Natural killer cell treated with Interleukin-12 subunit alpha and Interleukin-12 subunit beta and Interleukin-15 and Interleukin-18, amount 100 ng/mL, for 72 hours (primary cell): Measurements from ENCODE around the gene IMPA2. TPM values are rescaled to one million over a fixed set of nuclear protein-coding genes. Genes with fewer than 3 reads are reported as not detected.

Source experiments
- ATAC-seq, 2 donors: fragments of 150-1000 bp; cut with Tn5 transposase in 1 of 2; sonication (Bioruptor Pico), chemical (Tn5 transposase) in 1 of 2; 2 replicates each; pipeline ENCODE4 v1.10.0; 2021
- DNase-seq: peaks from one replicate; pipeline ENCODE4 v3.0.0; 2022; ENCODE audit warnings: low spot score
- H3K27ac Mint-ChIP-seq, 2 donors: 1 replicate in 1 of 2; 2 replicates in 1 of 2; pipeline ENCODE4 v1.8.0; 2022; ENCODE audit warnings: mixed read lengths in 2 of 2, mild to moderate bottlenecking in 1 of 2, moderate library complexity in 1 of 2
- H3K27me3 Mint-ChIP-seq, 2 donors: 1 replicate in 1 of 2; 2 replicates in 1 of 2; pipeline ENCODE4 v1.8.0; 2022; ENCODE audit warnings: mixed read lengths in 2 of 2
- H3K36me3 Mint-ChIP-seq: one replicate; pipeline ENCODE4 v1.8.0; 2022; ENCODE audit warnings: mixed read lengths
- H3K4me1 Mint-ChIP-seq, 2 donors: 1 replicate in 1 of 2; 2 replicates in 1 of 2; pipeline ENCODE4 v1.8.0; 2022; ENCODE audit warnings: low read depth in 2 of 2, mixed read lengths in 2 of 2, mild to moderate bottlenecking in 1 of 2
- H3K4me3 Mint-ChIP-seq: one replicate; pipeline ENCODE4 v1.8.0; 2022; ENCODE audit warnings: mixed read lengths
- H3K9me3 Mint-ChIP-seq: 2 replicates; pipeline ENCODE4 v1.8.0; 2022; ENCODE audit warnings: mixed read lengths
- total RNA-seq, 2 donors: library from RNA; stranded (reverse); gene quantifications; one replicate each; pipeline ENCODE4 v1.2.3, GENCODE V29; 2022

The IMPA2 gene
- total RNA-seq, 2 donors from 2014 or later = 8.6 to 12.0 TPM

GRCh38 chr18:12012697-12013096 is 31.4 kb downstream of the IMPA2 start:
- H3K27me3 Mint-ChIP-seq = no peaks in the 10 kb centered on the region
- no peaks in the 10 kb centered on the region for H3K36me3 Mint-ChIP-seq
- H3K9me3 Mint-ChIP-seq = no peaks in the 10 kb centered on the region
- DNase-seq = no peak
- H3K27ac Mint-ChIP-seq = no peak overlapping the region
- ATAC-seq = no peak
- no peak overlapping the region for H3K4me3 Mint-ChIP-seq
- no peaks in the 10 kb centered on the region for H3K4me1 Mint-ChIP-seq

- Mint-ChIP-seq H3K27me3 (no peaks in the 10 kb centered on the region), H3K9me3 (no peaks in the 10 kb centered on the region), H3K4me1 (no peaks in the 10 kb centered on the region), H3K4me3 (no peak overlapping the region), H3K36me3 (no peaks in the 10 kb centered on the region), H3K27ac (no peak overlapping the region)
- no peak for DNase-seq
- no peak for ATAC-seq
Measured at GRCh38 chr18:12013186-12013916, 32.0 kb downstream of the IMPA2 start.

- H3K9me3 Mint-ChIP-seq = no peaks in the 10 kb centered on the region
- no peaks in the 10 kb centered on the region for H3K4me1 Mint-ChIP-seq
- DNase-seq = no peak
Measured at GRCh38 chr18:12014086-12014485, 32.8 kb downstream of the IMPA2 start.

GRCh38 chr18:12014521-12015415 is 33.5 kb downstream of the IMPA2 start:
- Mint-ChIP-seq H3K4me3 (no peak overlapping the region), H3K27ac (no peak overlapping the region)

More at GRCh38 chr18:12014086-12014485, 32.8 kb downstream of the IMPA2 start:
- Mint-ChIP-seq H3K27ac (no peak overlapping the region), H3K36me3 (no peaks in the 10 kb centered on the region), H3K27me3 (no peaks in the 10 kb centered on the region), H3K4me3 (no peak overlapping the region)
- no peak for ATAC-seq

GRCh38 chr18:12015416-12016062 is 34.2 kb downstream of the IMPA2 start:
- no peak for DNase-seq
- H3K4me1 Mint-ChIP-seq = no peaks in the 10 kb centered on the region
- no peaks in the 10 kb centered on the region for H3K27me3 Mint-ChIP-seq
- H3K27ac Mint-ChIP-seq = no peak overlapping the region
- ATAC-seq = no peak
- no peak overlapping the region for H3K4me3 Mint-ChIP-seq
- H3K9me3 Mint-ChIP-seq = no peaks in the 10 kb centered on the region
- no peaks in the 10 kb centered on the region for H3K36me3 Mint-ChIP-seq

More at GRCh38 chr18:12014521-12015415, 33.5 kb downstream of the IMPA2 start:
- Mint-ChIP-seq H3K9me3 (no peaks in the 10 kb centered on the region), H3K36me3 (no peaks in the 10 kb centered on the region), H3K27me3 (no peaks in the 10 kb centered on the region), H3K4me1 (no peaks in the 10 kb centered on the region)
- ATAC-seq (no peak), DNase-seq (no peak)

- H3K4me3 Mint-ChIP-seq = no peak overlapping the region
- no peaks in the 10 kb centered on the region for H3K36me3 Mint-ChIP-seq
- no peak for ATAC-seq
- H3K4me1 Mint-ChIP-seq = no peaks in the 10 kb centered on the region
- H3K27ac Mint-ChIP-seq = no peak overlapping the region
- no peaks in the 10 kb centered on the region for H3K27me3 Mint-ChIP-seq
- no peak for DNase-seq
- no peaks in the 10 kb centered on the region for H3K9me3 Mint-ChIP-seq
Measured at GRCh38 chr18:12017081-12017480, 35.8 kb downstream of the IMPA2 start.

GRCh38 chr18:12018861-12019260 is 37.6 kb downstream of the IMPA2 start:
- Mint-ChIP-seq H3K36me3 (no peaks in the 10 kb centered on the region), H3K27me3 (no peaks in the 10 kb centered on the region), H3K9me3 (no peaks in the 10 kb centered on the region), H3K4me3 (no peak overlapping the region), H3K4me1 (no peaks in the 10 kb centered on the region), H3K27ac (no peak overlapping the region)
- no peak for ATAC-seq
- no peak for DNase-seq

GRCh38 chr18:12021077-12021476 is 39.8 kb downstream of the IMPA2 start:
- no peaks in the 10 kb centered on the region for H3K36me3 Mint-ChIP-seq
- no peak overlapping the region for H3K27ac Mint-ChIP-seq
- DNase-seq (no peak), ATAC-seq (no peak)
- H3K27me3 Mint-ChIP-seq = no peaks in the 10 kb centered on the region
- H3K4me3 Mint-ChIP-seq = no peak overlapping the region
- no peaks in the 10 kb centered on the region for H3K9me3 Mint-ChIP-seq
- no peaks in the 10 kb centered on the region for H3K4me1 Mint-ChIP-seq

GRCh38 chr18:12021596-12021995 is 40.3 kb downstream of the IMPA2 start:
- no peak for ATAC-seq
- H3K27ac Mint-ChIP-seq = no peak overlapping the region

GRCh38 chr18:12023375-12023774 is 42.1 kb downstream of the IMPA2 start:
- Mint-ChIP-seq H3K4me3 (no peak overlapping the region), H3K9me3 (no peaks in the 10 kb centered on the region), H3K27me3 (no peaks in the 10 kb centered on the region), H3K27ac (no peak overlapping the region), H3K36me3 (no peaks in the 10 kb centered on the region), H3K4me1 (no peaks in the 10 kb centered on the region)
- DNase-seq (no peak), ATAC-seq (no peak)

More at GRCh38 chr18:12021596-12021995, 40.3 kb downstream of the IMPA2 start:
- Mint-ChIP-seq H3K36me3 (no peaks in the 10 kb centered on the region), H3K4me3 (no peak overlapping the region), H3K4me1 (no peaks in the 10 kb centered on the region), H3K9me3 (no peaks in the 10 kb centered on the region), H3K27me3 (no peaks in the 10 kb centered on the region)
- DNase-seq = no peak

- Mint-ChIP-seq H3K4me1 (no peaks in the 10 kb centered on the region), H3K27ac (no peak overlapping the region), H3K9me3 (no peaks in the 10 kb centered on the region), H3K27me3 (no peaks in the 10 kb centered on the region), H3K36me3 (no peaks in the 10 kb centered on the region), H3K4me3 (no peak overlapping the region)
- ATAC-seq = no peak
- no peak for DNase-seq
Measured at GRCh38 chr18:12026562-12026961, 45.3 kb downstream of the IMPA2 start.

GRCh38 chr18:12027046-12027445 is 45.7 kb downstream of the IMPA2 start:
- no peak for ATAC-seq

GRCh38 chr18:12027480-12027879 is 46.2 kb downstream of the IMPA2 start:
- no peak for DNase-seq
- Mint-ChIP-seq H3K36me3 (no peaks in the 10 kb centered on the region), H3K9me3 (no peaks in the 10 kb centered on the region), H3K27ac (no peak overlapping the region), H3K4me1 (no peaks in the 10 kb centered on the region), H3K4me3 (no peak overlapping the region), H3K27me3 (no peaks in the 10 kb centered on the region)
- ATAC-seq = no peak

More at GRCh38 chr18:12027046-12027445, 45.7 kb downstream of the IMPA2 start:
- Mint-ChIP-seq H3K36me3 (no peaks in the 10 kb centered on the region), H3K4me1 (no peaks in the 10 kb centered on the region), H3K4me3 (no peak overlapping the region), H3K27ac (no peak overlapping the region), H3K27me3 (no peaks in the 10 kb centered on the region), H3K9me3 (no peaks in the 10 kb centered on the region)
- no peak for DNase-seq
